Endothelial cell of umbilical vein (primary cell): ENCODE results near the gene BCAS3.

Source experiments
- JUN ChIP-seq: IDR thresholded peaks from 2 replicates; pipeline ENCODE4 v1.6.1; 2011; ENCODE audit warnings: borderline replicate concordance, low read depth; ENCODE audit not compliant: insufficient read length, insufficient read depth
- POLR2A ChIP-seq: IDR thresholded peaks from 2 replicates; pipeline ENCODE4 v1.6.1; 2012; ENCODE audit warnings: low read depth, mild to moderate bottlenecking, control low read depth, low read length
- TF ChIP-seq, protein P1 (sequence below), 2 donors: IDR thresholded peaks; 1 replicate in 1 of 2; 2 replicates in 1 of 2; pipeline ENCODE4 v1.5.1; 2011; ENCODE audit warnings: low read length in 2 of 2, mild to moderate bottlenecking in 2 of 2, moderate library complexity in 2 of 2, control low read depth in 1 of 2, inconsistent platforms in 1 of 2, low read depth in 1 of 2; ENCODE audit not compliant: insufficient read depth in 1 of 2; ENCODE audit errors: extremely low read depth in 1 of 2

DNA sequence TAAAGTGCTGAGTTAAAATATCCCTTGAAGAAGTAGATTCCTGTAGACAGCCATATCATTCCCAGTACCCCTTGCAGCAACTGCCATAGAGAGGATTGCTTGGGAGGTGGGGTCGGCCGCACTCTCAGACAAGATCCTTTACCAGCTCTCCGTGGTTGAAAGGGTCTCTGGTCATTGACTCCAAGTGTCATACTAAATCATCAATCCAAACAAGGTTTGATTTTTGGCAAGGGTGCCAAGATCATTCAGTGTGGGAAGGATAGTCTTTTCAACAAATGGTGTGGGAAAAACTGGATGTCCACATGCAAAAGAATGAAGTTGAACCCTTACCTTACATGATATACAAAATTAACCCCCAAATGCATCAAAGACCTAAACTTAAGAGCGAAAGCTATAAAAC, 743.8 kb downstream of the BCAS3 start:
- TF ChIP-seq JUN (no peak), POLR2A (no peak)
- TF ChIP-seq, protein P1, sequence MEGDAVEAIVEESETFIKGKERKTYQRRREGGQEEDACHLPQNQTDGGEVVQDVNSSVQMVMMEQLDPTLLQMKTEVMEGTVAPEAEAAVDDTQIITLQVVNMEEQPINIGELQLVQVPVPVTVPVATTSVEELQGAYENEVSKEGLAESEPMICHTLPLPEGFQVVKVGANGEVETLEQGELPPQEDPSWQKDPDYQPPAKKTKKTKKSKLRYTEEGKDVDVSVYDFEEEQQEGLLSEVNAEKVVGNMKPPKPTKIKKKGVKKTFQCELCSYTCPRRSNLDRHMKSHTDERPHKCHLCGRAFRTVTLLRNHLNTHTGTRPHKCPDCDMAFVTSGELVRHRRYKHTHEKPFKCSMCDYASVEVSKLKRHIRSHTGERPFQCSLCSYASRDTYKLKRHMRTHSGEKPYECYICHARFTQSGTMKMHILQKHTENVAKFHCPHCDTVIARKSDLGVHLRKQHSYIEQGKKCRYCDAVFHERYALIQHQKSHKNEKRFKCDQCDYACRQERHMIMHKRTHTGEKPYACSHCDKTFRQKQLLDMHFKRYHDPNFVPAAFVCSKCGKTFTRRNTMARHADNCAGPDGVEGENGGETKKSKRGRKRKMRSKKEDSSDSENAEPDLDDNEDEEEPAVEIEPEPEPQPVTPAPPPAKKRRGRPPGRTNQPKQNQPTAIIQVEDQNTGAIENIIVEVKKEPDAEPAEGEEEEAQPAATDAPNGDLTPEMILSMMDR (IDR thresholded peaks at IDR 0.05; ENCODE audit: extremely low read depth in 1 of 2, insufficient read depth in 1 of 2, low read depth in 1 of 2, low read length in 2 of 2): no peak
